Endothelial cell of umbilical vein (primary cell): ENCODE data around the gene ERGIC2. TPM values are rescaled to one million over a fixed set of nuclear protein-coding genes. Genes with fewer than 3 reads are reported as not detected.

Experiments used
- polyA plus RNA-seq, 4 experiments: library from polyadenylated mRNA; depleted of rRNA in 3 of 4; stranded (reverse) in 3 of 4; unstranded in 1 of 4; fragments of >200 nt; gene quantifications; 2 replicates each; pipeline versions ENCODE4 v1.2.1 to v1.2.3, GENCODE V29; 2011 to 2012; ENCODE audit warnings: missing spikeins in 1 of 4
- total RNA-seq: library from RNA; stranded (reverse); gene quantifications from 2 replicates; pipeline ENCODE4 v1.2.3, GENCODE V29; 2021

Gene ERGIC2
- total and polyA plus RNA-seq, 2 donors (not counting 3 experiments of a cell fraction or from before 2014, with no cell fraction given) = 20.3 to 60.6 TPM

Other genes with a start within 250 kb of the ERGIC2 start
- 61.7 and 66.3 TPM in 2 replicates for gene FAR2, start 231.9 kb downstream of the ERGIC2 start, total RNA-seq
- gene FAR2, start 231.9 kb downstream of the ERGIC2 start, polyA plus RNA-seq = 30.1 and 32.3 TPM in 2 replicates
- not detected in 2 replicates for gene OVCH1, start 116.5 kb upstream of the ERGIC2 start, total RNA-seq
- gene OVCH1, start 116.5 kb upstream of the ERGIC2 start, polyA plus RNA-seq = 0.01 and 0.02 TPM in 2 replicates